OCI-LY3 (cell line): Measurements from ENCODE around the gene ERCC5.

Experiments
- H2AFZ ChIP-seq: fragments of 200-600, 300-600 bp; shearing (Covaris generic); 2 replicates; pipeline ENCODE4 v1.6.0; 2014; ENCODE audit warnings: antibody characterized with exemption, low read depth, low read length
- H3K27ac ChIP-seq: fragments of 200-600, 300-600 bp; sonication (generic); 2 replicates; pipeline ENCODE4 v1.5.1; 2014; ENCODE audit warnings: mild to moderate bottlenecking, low read length, moderate library complexity, mixed read lengths
- H3K27me3 ChIP-seq: fragments of 200-600, 300-600 bp; sonication (generic); 2 replicates; pipeline ENCODE4 v1.6.1; 2014; ENCODE audit warnings: low read depth, low read length, mixed read lengths
- H3K36me3 ChIP-seq: fragments of 200-600, 300-600 bp; sonication (generic); replicated peaks from 2 replicates; pipeline ENCODE3; 2014; ENCODE audit warnings: low read depth, low read length, mixed read lengths
- H3K4me1 ChIP-seq: fragments of 300-600, 200-600 bp; sonication (generic); 2 replicates; pipeline ENCODE4 v1.6.1; 2014; ENCODE audit warnings: low read length, mixed read lengths
- H3K4me2 ChIP-seq: fragments of 200-600, 300-600 bp; sonication (generic); 2 replicates; pipeline ENCODE4 v1.6.1; 2014; ENCODE audit warnings: low read length, mixed read lengths
- H3K4me3 ChIP-seq: fragments of 300-600, 200-600 bp; sonication (generic); 2 replicates; pipeline ENCODE4 v1.5.1; 2014; ENCODE audit warnings: antibody characterized with exemption, mild to moderate bottlenecking, low read length, moderate library complexity
- H3K79me2 ChIP-seq: fragments of 300-600, 200-600 bp; shearing (Covaris generic); 2 replicates; pipeline ENCODE4 v1.6.1; 2014; ENCODE audit warnings: mild to moderate bottlenecking, low read length, mixed read lengths
- H3K9ac ChIP-seq: fragments of 300-600, 200-600 bp; shearing (Covaris generic); 2 replicates; pipeline ENCODE4 v1.6.0; 2014; ENCODE audit warnings: mild to moderate bottlenecking, low read length, moderate library complexity
- H3K9me3 ChIP-seq: fragments of 200-600, 300-600 bp; shearing (Covaris generic); 2 replicates; pipeline ENCODE4 v1.6.1; 2014; ENCODE audit warnings: low read length, mixed read lengths; ENCODE audit not compliant: insufficient read depth
- H4K20me1 ChIP-seq: fragments of 200-600, 300-600 bp; sonication (generic); 2 replicates; pipeline ENCODE4 v1.6.1; 2016; ENCODE audit warnings: low read length, mixed read lengths; ENCODE audit not compliant: insufficient read depth
- EZH2phosphoT487 ChIP-seq: fragments of 200-600 bp; shearing (Covaris generic); IDR thresholded peaks from 2 replicates; pipeline ENCODE4 v1.6.1; 2018; ENCODE audit warnings: antibody characterized with exemption, mixed run types, low read depth
- TF ChIP-seq, protein P1 (sequence below): fragments of 200-600, 300-600 bp; sonication (generic); IDR thresholded peaks from 2 replicates; pipeline ENCODE4 v1.5.1; 2014; ENCODE audit warnings: antibody characterized with exemption, low read length, low read depth

ERCC5 gene

DNA sequence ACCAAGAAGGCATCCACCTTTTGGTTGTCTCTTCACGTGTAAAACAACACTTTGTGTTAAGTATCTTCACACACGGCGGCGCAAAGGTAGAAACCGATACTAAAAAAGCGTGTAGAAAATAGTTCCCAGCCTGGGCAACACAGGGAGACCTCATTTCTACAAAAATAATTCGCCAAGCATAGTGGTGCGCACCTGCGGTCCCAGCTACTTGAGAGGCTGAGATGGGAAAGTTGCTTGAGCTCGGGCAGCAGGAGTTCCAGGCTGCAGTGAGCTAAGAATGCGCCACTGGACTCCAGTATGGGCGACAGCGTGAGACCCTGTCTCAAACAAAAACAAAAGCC is 573 bp upstream of the ERCC5 start:
- H3K9ac ChIP-seq, result peak overlapping the region; percentile 95
- no peak for TF ChIP-seq EZH2phosphoT487
- TF ChIP-seq, protein P1, sequence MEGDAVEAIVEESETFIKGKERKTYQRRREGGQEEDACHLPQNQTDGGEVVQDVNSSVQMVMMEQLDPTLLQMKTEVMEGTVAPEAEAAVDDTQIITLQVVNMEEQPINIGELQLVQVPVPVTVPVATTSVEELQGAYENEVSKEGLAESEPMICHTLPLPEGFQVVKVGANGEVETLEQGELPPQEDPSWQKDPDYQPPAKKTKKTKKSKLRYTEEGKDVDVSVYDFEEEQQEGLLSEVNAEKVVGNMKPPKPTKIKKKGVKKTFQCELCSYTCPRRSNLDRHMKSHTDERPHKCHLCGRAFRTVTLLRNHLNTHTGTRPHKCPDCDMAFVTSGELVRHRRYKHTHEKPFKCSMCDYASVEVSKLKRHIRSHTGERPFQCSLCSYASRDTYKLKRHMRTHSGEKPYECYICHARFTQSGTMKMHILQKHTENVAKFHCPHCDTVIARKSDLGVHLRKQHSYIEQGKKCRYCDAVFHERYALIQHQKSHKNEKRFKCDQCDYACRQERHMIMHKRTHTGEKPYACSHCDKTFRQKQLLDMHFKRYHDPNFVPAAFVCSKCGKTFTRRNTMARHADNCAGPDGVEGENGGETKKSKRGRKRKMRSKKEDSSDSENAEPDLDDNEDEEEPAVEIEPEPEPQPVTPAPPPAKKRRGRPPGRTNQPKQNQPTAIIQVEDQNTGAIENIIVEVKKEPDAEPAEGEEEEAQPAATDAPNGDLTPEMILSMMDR, result no peak
- peaks cover 20% of the 10 kb centered on the region for H4K20me1 ChIP-seq
- H2AFZ ChIP-seq, result peak overlapping the region; percentile 68
- H3K9me3 ChIP-seq, result no peaks in the 10 kb centered on the region
- peaks cover 52% of the 10 kb centered on the region for H3K79me2 ChIP-seq
- no peaks in the 10 kb centered on the region for H3K36me3 ChIP-seq
- no peaks in the 10 kb centered on the region for H3K27me3 ChIP-seq
- peaks cover 12% of the 10 kb centered on the region; the same call in 1 of the 2 replicates for H3K4me1 ChIP-seq
- peak overlapping the region; percentile 85 for H3K27ac ChIP-seq
- peak overlapping the region; percentile 48 for H3K4me2 ChIP-seq
- H3K4me3 ChIP-seq, result peak overlapping the region; percentile 89

- Histone ChIP-seq H3K36me3 (no peaks in the 10 kb centered on the region), H3K9ac (peak overlapping the region; percentile 95), H2AFZ (peak overlapping the region; percentile 57), H3K4me3 (peak overlapping the region; percentile 89), H3K4me1 (peaks cover 12% of the 10 kb centered on the region; the same call in 1 of the 2 replicates), H3K27ac (peak overlapping the region; percentile 85), H3K79me2 (peaks cover 57% of the 10 kb centered on the region), H3K4me2 (peak overlapping the region; percentile 83), H4K20me1 (peaks cover 20% of the 10 kb centered on the region), H3K9me3 (no peaks in the 10 kb centered on the region), H3K27me3 (no peaks in the 10 kb centered on the region)
- TF ChIP-seq, protein P1, result no peak
- no peak for TF ChIP-seq EZH2phosphoT487
These were observed 606 bp downstream of the ERCC5 start for GRCh38 chr13:102846261-102847015.

DNA sequence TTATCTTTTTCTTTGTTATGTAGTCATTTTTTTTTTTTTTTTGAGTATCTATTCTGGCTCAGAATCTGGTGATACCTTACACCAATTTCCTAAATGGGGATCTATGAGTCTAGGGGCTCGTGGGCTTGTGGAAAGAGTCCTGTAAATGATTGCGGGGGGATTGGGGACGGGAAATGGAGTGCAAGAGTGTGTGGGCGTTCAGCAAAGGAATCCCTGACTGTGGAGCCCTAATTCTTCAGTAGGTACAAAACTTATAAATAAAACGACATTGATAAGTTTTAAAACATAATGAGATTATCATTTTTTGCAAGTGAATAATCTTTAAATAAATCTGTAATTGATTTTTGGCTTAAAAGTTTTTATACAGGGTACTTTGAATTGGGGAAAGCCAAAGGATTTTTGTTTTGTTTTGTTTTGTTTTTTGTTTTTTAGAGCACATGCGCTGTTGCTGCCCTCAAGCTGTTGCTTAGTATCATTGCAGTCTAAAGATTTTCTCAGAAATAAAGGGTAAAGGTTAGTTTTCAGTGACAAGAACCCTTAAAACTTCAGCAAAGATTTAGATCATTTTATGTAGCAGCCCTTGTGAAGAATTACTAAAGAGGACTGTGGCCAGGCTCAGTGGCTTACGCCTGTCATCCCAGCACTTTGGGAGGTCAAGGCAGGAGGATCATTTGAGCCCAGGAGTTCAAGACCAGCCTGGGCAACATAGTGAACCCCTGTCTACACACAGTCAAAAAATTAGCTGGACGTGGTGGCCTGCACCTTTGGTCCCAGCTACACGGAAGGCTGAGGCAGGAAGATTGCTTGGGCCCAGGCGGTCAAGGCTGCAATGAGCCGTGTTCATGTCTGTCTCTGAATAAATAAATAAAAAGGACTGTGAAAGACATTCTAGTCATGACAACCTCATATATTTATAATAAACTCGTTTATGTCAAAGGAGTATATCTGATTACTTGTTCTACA is 1.7 kb downstream of the ERCC5 start:
- Histone ChIP-seq H3K4me3 (peak overlapping the region; percentile 89), H3K9me3 (no peaks in the 10 kb centered on the region), H3K4me1 (peaks cover 12% of the 10 kb centered on the region; the same call in 1 of the 2 replicates), H3K27me3 (no peaks in the 10 kb centered on the region), H3K36me3 (peaks cover under 1% of the 10 kb centered on the region), H4K20me1 (peaks cover 20% of the 10 kb centered on the region), H3K9ac (peak overlapping the region; percentile 95), H2AFZ (no peak overlapping the region), H3K27ac (peak overlapping the region; percentile 85), H3K79me2 (peaks cover 57% of the 10 kb centered on the region), H3K4me2 (peak overlapping the region; percentile 83)
- TF ChIP-seq EZH2phosphoT487, result no peak
- TF ChIP-seq, protein P1, result peak; percentile 78

GRCh38 chr13:102848956-102849355 is 3.1 kb downstream of the ERCC5 start:
- no peak overlapping the region for H3K4me2 ChIP-seq
- peaks cover 12% of the 10 kb centered on the region; the same call in 1 of the 2 replicates for H3K4me1 ChIP-seq

More at GRCh38 chr13:102848956-102849355, 3.1 kb downstream of the ERCC5 start:
- Histone ChIP-seq H3K9me3 (no peaks in the 10 kb centered on the region), H3K4me3 (no peak overlapping the region), H3K79me2 (peaks cover 57% of the 10 kb centered on the region), H3K36me3 (peaks cover 8% of the 10 kb centered on the region), H4K20me1 (peaks cover 20% of the 10 kb centered on the region), H3K27me3 (no peaks in the 10 kb centered on the region), H3K9ac (no peak overlapping the region), H3K27ac (no peak overlapping the region), H2AFZ (no peak overlapping the region)
- TF ChIP-seq, protein P1, result no peak
- TF ChIP-seq EZH2phosphoT487, result no peak
